ENCODE measurements around the gene HHLA2.

Gene HHLA2

DNA sequence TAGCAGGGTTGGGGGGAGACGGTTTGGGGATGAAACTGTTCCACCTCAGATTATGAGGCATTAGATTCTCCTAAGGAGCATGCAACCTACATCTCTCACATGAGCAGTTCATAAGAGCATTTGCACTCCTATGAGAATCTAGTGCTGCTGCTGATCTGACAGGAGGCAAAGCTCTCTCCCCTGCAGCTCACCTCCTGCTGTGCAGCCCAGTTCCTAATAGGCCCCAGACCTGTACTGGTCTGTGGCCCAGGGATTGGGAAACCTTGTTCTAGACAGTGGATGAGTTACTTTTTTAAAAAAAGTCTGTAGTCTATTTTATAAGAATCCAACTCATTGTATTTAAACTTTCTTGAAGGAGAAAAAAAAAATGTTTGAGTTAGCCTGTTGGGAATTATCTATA is 100.0 kb downstream of the HHLA2 start:
- no peak for DNase-seq

DNA sequence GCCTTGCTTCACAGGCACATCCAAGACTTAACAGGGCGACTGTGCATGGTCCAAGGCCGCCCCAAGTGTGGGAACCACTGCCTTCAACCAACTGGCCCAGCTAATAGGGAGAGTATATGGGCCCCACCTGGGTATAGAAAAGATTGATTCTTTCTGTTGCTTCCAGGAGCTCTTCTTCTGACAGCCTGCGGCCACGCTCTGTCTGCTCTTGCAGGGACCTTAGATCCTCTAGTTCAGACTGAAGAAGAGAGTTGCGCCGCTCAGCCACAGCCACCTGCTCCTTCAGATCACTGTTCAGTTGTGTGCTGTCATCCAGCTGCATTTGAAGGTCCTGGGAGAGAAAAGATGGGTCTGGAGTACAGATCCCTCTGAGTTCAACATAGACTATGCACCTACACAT is 102.2 kb downstream of the HHLA2 start:
- no peak for DNase-seq

GRCh38 chr3:108401836-108402235 is 105.5 kb downstream of the HHLA2 start:
- DNase-seq: no peak

DNA sequence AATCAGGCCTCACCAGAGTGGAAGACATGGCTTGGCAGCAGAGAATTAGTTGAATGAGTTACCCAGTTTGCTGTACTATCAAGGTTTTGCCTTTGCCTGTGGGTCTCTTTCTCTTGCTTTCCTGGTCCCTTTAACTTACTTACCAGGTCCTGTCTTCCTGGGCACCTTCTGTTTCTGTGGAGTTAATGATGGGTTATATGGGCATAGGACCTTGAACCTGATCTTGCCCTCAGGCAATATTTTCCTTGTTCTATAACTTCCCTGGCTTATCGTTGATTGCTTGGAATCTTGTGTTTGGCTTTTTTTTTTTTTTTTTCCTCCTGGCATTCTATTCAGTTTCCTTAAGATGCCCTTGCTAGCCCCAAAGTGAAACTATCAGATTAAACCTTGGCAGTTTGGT is 106.8 kb downstream of the HHLA2 start:
- DNase-seq: no peak

DNA sequence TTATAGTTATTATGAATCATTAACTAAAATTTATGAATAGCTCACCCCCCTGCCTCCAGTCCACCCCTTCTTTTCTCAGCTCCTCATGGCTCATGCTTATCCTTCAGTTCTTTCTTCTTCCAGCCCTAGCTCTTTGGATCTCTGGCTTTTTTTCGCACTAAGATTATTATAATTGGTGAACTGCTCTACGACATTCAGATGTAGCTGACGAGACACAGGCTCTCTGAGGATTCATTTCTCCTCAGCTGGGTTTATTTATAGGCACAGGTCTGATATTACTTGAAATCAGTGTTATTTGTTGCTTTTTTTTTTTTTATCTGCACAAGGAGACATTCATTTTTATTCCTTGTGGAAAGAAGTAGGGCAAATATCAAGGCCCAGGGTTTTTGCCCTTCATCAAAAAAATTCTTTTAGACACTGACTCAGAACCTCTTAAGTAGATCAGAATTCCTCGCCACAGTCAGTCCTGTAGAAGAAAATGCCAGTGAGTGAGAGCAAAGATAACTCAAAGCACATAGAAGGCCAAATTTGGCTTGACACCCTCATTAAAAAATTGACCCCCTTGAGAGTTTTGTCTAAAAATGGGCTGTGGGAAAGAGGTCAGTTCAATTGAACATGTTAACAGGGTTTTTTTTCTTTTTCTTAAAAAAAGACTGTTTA is 107.5 kb downstream of the HHLA2 start:
- DNase-seq: no peak

DNA sequence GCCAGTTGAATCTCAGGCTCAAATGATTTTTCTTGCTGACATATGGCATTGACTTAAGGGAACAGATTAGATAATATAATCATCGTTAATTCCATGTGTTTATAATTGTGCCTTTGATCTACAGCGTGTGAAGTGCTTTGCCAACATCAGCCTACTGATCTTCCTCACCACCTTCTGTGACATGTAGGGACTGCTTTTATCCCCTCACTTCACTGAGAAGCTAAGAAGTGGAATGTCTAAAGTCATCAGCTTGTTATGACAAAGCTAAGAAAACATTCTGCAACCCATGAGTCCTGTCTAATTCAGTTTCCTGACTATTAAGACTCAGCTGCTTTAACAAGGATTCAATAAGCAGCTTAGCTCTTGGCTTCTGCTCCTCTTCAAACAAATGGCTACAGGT is 108.0 kb downstream of the HHLA2 start:
- DNase-seq: no peak

- DNase-seq: no peak
Observed at GRCh38 chr3:108406063-108406660, 109.8 kb downstream of the HHLA2 start.

- peak; percentile 37 for DNase-seq
Observed at GRCh38 chr3:108406661-108407206, 110.4 kb downstream of the HHLA2 start.

DNA sequence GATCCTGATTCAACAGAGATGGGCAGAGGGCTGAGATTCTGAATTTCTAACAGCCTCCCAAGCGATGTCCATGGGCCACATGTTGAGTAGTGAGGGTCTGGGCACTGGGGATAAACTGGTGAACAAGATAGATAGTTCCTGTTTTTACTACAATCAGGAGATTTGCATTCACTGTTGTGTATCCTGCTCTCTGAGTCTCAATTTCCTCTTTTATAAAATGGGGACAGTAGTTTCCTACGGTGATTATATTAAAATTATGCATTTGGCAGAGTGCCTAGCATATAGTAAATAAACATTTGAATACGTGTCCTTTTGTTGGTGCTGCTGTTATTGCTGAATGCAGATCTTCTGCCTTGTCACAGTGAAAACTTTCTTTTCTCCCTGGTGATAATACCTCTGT is 111.5 kb downstream of the HHLA2 start:
- no peak for DNase-seq

DNA sequence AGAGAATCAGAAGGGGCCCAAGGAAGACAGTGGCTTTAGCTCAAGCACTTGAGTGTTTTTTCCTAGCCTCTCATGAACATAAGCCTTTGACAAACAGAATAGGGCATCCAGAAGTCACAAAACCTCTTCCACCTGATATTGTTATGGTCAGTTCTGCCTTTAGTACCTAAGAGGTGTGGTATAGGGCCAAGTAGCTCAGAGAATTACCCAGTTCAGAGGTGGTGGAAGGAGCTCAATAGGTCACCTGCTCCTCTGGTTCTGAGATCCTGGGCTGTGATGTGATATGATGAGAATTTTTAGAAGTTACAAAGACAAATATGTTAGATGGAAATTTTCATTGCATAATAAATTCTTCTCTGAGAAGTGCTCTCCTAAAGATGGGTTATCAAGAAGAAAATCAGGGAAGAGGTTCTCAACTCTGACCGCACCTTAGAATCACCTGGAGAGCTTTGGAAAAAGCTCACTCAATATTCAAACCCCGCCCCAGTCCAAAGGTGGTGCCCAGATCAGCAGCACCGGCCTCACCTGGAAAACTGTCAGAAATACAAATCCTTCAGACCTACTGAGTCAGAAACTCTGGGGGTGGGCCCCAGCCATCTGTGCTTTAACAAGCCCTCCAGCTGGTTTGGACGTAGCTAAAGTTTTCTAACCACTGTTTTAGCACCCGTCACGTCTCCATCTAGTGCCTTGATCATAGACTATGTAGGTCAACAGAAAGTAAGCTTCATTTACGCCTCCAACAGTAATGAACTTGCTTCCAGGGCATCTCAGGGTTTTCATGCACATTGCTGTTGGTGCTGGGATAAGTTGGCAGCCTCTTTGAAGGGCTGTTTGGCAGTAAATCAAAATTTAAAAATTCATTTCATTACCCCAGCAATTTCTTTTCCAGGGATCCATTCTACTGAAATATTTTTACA is 112.8 kb downstream of the HHLA2 start:
- DNase-seq: no peak

- DNase-seq: no peak
Observed at GRCh38 chr3:108409800-108410178, 113.4 kb downstream of the HHLA2 start.

GRCh38 chr3:108410531-108410984 is 114.2 kb downstream of the HHLA2 start:
- DNase-seq: no peak

DNA sequence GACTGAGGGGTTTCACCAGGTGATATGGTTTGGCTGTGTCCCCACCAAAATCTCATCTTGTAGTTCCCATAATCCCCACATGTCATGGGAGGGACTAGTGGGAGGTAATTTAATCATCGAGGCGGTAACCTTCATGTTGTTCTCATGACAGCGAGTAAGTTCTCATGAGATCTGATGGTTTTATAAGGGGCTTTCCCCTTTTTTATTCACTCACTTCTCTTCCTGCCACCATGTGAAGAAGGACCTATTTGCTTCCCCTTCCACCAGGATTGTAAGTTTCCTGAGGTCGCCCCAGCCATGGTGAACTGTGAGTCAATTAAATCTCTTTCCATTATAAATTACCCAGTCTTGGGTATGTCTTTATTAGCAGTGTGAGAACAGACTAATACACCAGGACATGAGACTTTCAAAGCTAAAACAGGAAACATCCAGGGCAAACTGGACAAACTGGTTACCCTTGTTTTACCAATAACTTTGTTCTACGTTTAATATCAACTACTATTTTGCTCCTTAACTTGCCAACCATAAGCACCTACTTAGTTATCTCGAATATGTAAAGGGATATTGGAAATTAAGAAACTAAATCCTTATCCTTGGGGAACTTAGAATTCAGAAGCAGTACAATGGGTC is 115.9 kb downstream of the HHLA2 start:
- DNase-seq: no peak

GRCh38 chr3:108414007-108414406 is 117.7 kb downstream of the HHLA2 start:
- DNase-seq: no peak

DNA sequence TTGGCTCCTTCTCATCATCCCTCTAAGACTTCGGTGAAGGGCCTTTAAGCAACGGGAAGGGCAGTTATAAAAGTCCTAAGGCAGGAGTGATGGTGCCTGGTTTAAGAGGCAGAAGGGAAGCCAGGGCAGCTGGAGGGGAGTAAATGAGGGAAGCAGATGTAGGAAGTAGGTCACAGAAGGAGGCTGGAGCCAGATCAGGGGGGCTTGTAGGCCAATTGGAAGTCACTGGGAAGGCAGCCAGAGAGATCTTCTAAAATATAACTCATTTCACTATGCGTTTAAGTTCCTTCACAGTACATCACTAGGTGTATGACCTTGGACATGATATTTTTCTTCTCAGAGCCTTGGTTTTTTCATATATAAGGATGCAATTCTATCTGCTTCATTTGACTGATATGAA is 119.3 kb downstream of the HHLA2 start:
- no peak for DNase-seq

DNA sequence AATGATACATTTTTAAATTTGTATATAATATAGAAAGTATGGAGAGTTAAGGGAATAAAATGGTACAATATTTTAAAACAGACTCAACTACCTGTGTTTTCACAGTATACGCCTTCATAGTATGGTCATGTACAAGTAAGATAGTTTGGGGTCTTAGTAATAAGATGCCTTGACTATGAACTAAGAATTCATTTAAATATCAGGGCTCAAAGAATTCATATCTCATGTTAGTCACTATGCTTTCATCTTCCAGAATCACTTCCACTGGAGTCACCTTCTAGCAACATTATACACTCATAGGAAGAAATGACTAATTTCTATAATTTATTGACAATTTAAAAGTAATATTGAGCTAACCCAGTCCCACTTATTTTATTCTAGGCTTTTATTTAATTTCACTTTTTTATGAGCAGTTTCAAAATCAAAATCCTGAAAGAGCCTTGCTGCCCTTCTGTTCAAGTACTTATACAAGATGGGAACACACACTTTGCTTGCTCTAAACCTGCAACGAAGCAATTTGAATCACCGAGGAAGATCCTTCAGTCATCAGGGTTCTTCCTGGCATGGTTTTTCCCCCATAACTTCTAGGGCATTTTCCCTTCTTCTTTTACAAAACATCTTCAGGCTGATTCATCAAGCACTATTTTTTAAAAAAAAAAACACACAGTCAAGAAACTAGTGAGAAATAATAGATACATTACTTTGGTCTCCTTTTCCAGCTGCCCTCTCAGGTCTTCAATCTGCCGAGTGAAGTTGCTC is 119.9 kb downstream of the HHLA2 start:
- DNase-seq: peak; percentile 32

DNA sequence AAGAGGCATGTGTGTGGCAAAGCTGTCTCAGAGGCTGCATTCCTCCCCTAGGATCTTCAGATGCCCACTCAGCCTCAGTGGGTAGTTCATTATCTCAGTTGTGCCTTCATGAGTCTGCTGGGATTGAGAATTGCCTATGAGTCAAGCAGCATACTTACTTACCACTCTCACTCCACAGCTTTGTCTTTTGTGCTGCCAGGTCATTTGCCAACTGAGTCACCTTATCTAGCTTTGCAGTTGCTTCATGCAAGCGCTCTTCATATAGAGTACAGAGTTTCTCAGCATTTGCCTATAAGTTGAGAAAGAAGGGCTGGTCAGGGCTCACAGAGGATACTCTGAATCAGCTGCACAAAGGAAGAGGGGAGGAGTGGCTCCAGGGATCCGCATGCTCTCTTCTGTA is 124.6 kb downstream of the HHLA2 start:
- DNase-seq: peak; percentile 94
